ENCODE results near the gene HLX. TPM values are rescaled to one million over a fixed set of nuclear protein-coding genes. Genes with fewer than 3 reads are reported as not detected.

Gene HLX
- total RNA-seq, 1 donor from 2014 or later = not detected

- Histone ChIP-seq H2AFZ (replicated peaks) (no peak overlapping the region), H3K27me3 (no peaks in the 10 kb centered on the region), H3K27ac (no peak overlapping the region), H3K4me2 (no peak overlapping the region), H3K4me3 (no peak overlapping the region), H3F3A (ENCODE audit: low read depth) (no peaks in the 10 kb centered on the region), H3K9me3 (ENCODE audit: low read depth) (no peaks in the 10 kb centered on the region), H4K20me1 (ENCODE audit: low read depth) (no peaks in the 10 kb centered on the region), H3K79me2 (ENCODE audit: low read depth) (no peaks in the 10 kb centered on the region), H3K9ac (no peak overlapping the region), H3K36me3 (no peaks in the 10 kb centered on the region), H3K4me1 (peaks cover 14% of the 10 kb centered on the region)
- no peak for DNase-seq (ENCODE audit: low spot score)
- Mint-ChIP-seq H3K36me3 (no peaks in the 10 kb centered on the region), H3K27me3 (ENCODE audit: insufficient read depth, low read depth) (no peaks in the 10 kb centered on the region), H3K9me3 (no peaks in the 10 kb centered on the region), H3K4me3 (no peak overlapping the region), H3K4me1 (peaks cover 11% of the 10 kb centered on the region), H3K27ac (no peak overlapping the region)
- no peak for TF ChIP-seq CTCF (IDR thresholded peaks at IDR 0.05)
- no peak for TF ChIP-seq EZH2 (IDR thresholded peaks at IDR 0.05)
- no peak for TF ChIP-seq EZH2phosphoT487 (IDR thresholded peaks at IDR 0.05)
Observed at GRCh38 chr1:220843481-220844011, 35.7 kb upstream of the HLX start.

DNA sequence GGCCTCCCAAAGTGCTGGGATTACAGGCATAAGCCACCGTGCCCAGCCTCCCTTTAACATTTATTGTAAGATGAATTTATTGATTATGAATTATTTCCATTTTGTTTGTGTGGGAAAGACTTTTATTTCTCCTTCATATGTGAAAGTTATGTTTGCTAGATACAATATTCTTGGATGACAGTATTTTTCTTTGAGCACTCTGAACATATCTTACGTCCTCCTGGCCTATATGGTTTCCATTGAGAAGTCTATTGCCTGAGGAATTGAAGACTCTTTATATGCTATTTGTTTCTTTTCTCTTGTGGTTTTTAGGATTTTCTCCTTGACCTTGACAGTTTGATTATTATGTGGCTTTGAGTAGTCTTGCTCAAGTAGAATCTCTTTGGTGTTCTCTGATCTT, 26.8 kb upstream of the HLX start:
- H3F3A ChIP-seq (ENCODE audit: low read depth) = no peaks in the 10 kb centered on the region
- no peak overlapping the region for H3K4me3 ChIP-seq
- H3K9ac ChIP-seq = no peak overlapping the region
- no peaks in the 10 kb centered on the region for H3K36me3 ChIP-seq
- H3K4me2 ChIP-seq = no peak overlapping the region
- H3K27ac Mint-ChIP-seq = no peak overlapping the region
- H3K4me1 Mint-ChIP-seq = no peaks in the 10 kb centered on the region
- no peaks in the 10 kb centered on the region for H3K36me3 Mint-ChIP-seq
- H3K4me3 Mint-ChIP-seq = no peak overlapping the region
- DNase-seq (ENCODE audit: low spot score) = no peak
- no peaks in the 10 kb centered on the region for H3K79me2 ChIP-seq (ENCODE audit: low read depth)
- no peak for TF ChIP-seq EZH2 (IDR thresholded peaks at IDR 0.05)
- TF ChIP-seq EZH2phosphoT487 (IDR thresholded peaks at IDR 0.05) = no peak
- no peak for TF ChIP-seq CTCF (IDR thresholded peaks at IDR 0.05)
- H3K9me3 ChIP-seq (ENCODE audit: low read depth) = no peaks in the 10 kb centered on the region
- H2AFZ ChIP-seq (replicated peaks) = no peak overlapping the region
- H4K20me1 ChIP-seq (ENCODE audit: low read depth) = no peaks in the 10 kb centered on the region
- no peak overlapping the region for H3K27ac ChIP-seq
- H3K27me3 ChIP-seq = no peaks in the 10 kb centered on the region
- H3K9me3 Mint-ChIP-seq = peaks cover 2% of the 10 kb centered on the region
- peaks cover 5% of the 10 kb centered on the region for H3K27me3 Mint-ChIP-seq (ENCODE audit: insufficient read depth, low read depth)
- no peaks in the 10 kb centered on the region for H3K4me1 ChIP-seq

DNA sequence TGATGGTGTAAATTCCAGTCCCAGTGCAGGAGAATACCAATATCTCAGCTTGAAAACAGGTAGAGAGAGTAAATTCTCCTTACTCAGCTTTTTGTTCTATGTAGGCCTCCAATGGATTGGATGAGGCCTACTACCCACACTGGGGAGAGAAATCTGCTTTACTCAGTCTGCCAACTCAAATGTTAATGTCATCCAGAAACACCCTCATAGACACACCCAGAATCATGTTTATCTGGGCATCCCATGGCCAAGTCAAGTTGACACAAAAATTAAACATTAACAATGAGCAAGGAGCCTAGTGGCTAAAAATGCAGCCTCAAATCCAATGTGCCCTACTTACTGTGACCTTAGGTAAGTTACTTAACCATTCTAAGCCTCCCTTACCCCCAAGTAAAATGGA, 6.9 kb upstream of the HLX start:
- H3F3A ChIP-seq (ENCODE audit: low read depth) = no peaks in the 10 kb centered on the region
- peaks cover 6% of the 10 kb centered on the region for H3K4me1 ChIP-seq
- no peak for DNase-seq (ENCODE audit: low spot score)
- Mint-ChIP-seq H3K27ac (no peak overlapping the region), H3K4me3 (no peak overlapping the region), H3K9me3 (no peaks in the 10 kb centered on the region), H3K4me1 (peaks cover 5% of the 10 kb centered on the region), H3K36me3 (no peaks in the 10 kb centered on the region), H3K27me3 (ENCODE audit: insufficient read depth, low read depth) (peaks cover 30% of the 10 kb centered on the region)
- no peak for TF ChIP-seq CTCF (IDR thresholded peaks at IDR 0.05)
- no peak for TF ChIP-seq EZH2phosphoT487 (IDR thresholded peaks at IDR 0.05)
- no peak for TF ChIP-seq EZH2 (IDR thresholded peaks at IDR 0.05)
- no peaks in the 10 kb centered on the region for H3K36me3 ChIP-seq
- H3K9me3 ChIP-seq (ENCODE audit: low read depth) = no peaks in the 10 kb centered on the region
- no peak overlapping the region for H3K4me2 ChIP-seq
- H2AFZ ChIP-seq (replicated peaks) = no peak overlapping the region
- peaks cover 22% of the 10 kb centered on the region for H4K20me1 ChIP-seq (ENCODE audit: low read depth)
- H3K9ac ChIP-seq = no peak overlapping the region
- H3K79me2 ChIP-seq (ENCODE audit: low read depth) = no peaks in the 10 kb centered on the region
- no peak overlapping the region for H3K4me3 ChIP-seq
- no peak overlapping the region for H3K27ac ChIP-seq
- peaks cover 43% of the 10 kb centered on the region for H3K27me3 ChIP-seq

Measured in neural progenitor cell (in vitro differentiated cells).